ENCODE measurements around the gene RBM5.

DNA sequence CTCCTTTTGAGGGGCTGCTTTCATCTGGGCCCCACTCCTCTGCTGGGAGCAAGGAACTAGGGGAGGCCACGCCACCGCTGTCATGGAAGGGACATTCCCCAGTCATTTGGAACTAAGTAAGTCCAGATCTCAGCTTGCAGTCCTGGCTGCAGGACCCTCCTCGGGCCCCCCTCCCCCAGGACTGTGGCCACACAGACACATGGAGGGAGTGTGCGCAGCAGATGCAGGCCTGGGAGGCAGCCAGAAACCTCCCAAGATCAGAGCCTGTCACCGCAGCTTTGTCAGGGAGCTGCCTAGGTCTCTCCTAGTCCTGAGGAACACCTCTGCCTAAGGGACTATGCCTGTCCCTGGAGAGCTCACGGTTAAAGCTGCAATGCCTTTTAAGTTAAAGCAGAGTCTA is 59.1 kb downstream of the RBM5 start:
- TF ChIP-seq, protein P1, sequence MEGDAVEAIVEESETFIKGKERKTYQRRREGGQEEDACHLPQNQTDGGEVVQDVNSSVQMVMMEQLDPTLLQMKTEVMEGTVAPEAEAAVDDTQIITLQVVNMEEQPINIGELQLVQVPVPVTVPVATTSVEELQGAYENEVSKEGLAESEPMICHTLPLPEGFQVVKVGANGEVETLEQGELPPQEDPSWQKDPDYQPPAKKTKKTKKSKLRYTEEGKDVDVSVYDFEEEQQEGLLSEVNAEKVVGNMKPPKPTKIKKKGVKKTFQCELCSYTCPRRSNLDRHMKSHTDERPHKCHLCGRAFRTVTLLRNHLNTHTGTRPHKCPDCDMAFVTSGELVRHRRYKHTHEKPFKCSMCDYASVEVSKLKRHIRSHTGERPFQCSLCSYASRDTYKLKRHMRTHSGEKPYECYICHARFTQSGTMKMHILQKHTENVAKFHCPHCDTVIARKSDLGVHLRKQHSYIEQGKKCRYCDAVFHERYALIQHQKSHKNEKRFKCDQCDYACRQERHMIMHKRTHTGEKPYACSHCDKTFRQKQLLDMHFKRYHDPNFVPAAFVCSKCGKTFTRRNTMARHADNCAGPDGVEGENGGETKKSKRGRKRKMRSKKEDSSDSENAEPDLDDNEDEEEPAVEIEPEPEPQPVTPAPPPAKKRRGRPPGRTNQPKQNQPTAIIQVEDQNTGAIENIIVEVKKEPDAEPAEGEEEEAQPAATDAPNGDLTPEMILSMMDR (IDR thresholded peaks at IDR 0.05) = no peak
- TF ChIP-seq ZFX (IDR thresholded peaks at IDR 0.05; ENCODE audit: borderline replicate concordance) = no peak

Data from 22Rv1 (cell line).